ENCODE results near the gene ZNF180.
"Not testable (repeated sequence)": the region's sequence is repeated elsewhere in the genome, so short reads cannot be mapped to it uniquely, and the experiment has no call there.

The ZNF180 gene

DNA sequence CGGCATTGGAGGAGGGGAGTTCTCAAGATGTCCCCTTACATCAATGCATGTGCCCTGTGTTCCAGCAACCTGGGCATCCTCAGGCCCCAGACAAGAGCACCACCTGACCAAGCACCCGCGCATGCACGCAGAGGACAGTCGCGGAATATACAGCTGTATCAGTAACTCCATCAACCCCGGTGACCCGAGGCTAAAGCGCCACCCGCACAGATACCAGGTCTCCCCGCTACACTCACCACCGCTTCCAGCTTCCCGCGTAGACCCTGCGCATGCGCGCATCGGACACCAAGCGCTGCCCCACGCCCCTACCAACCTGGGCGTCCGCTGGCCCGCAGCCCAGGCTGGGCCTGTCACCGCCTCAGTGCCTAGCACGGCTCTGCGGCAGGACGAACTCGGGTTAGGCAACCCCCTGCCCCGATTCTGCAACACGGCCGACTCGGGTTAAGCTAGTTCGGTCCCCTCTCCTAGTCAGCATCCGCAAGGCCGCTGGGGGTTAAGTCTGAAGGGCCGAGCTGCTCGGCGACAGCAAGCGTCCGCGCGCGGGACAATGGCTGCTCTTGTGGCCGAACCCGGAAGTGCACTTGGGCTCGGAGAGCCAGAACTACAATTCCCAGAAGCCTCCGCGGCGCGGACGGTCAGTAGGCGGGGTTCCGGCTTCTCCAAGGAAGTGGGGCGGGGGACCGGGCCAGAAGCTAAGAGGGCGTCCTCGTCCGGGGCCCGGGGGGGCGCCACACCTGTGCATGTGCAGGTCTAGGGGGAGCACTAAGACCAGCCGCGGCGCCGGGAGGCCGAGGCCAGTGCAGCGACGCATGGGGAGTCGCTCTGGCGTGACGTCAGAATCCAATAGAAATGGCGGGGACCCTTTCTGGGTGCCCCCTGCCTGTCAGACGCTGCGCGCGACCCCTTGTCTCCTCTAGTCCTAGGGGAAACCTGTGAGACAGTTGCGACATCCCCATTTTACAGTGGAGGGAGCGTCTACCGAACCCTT, at the start of gene ZNF180:
Gene ZNF180 (minus strand): TSS at position 561 of the 988 bp plus-strand sequence. CDS start 3,188 bp downstream, outside the sequence.
- peak; percentile 94 for DNase-seq (ENCODE audit: low read depth)

DNA sequence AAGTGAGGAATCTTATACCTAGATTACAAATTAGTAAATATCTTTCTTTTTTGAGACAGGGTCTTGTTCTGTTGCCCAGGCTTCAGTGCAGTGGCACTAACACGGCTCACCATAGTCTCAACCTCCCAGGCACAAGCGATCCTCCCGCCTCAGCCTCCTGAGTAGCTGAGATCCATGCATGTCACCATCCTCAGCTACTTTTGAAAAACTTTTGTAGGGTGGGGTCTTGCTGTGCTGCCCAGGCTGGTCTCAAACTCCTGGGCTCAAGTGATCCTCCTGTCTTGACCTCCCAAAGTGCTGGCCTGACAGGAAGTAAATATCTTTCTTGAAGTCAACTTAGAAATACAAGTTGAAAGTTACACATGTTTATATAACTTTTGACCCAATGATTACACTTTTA, 49.2 kb upstream of the ZNF180 start:
- no peak for DNase-seq (ENCODE audit: low read depth)

- peak; percentile 80 for DNase-seq (ENCODE audit: low read depth)
Observed at GRCh38 chr19:44548736-44549135, 48.4 kb upstream of the ZNF180 start.

DNA sequence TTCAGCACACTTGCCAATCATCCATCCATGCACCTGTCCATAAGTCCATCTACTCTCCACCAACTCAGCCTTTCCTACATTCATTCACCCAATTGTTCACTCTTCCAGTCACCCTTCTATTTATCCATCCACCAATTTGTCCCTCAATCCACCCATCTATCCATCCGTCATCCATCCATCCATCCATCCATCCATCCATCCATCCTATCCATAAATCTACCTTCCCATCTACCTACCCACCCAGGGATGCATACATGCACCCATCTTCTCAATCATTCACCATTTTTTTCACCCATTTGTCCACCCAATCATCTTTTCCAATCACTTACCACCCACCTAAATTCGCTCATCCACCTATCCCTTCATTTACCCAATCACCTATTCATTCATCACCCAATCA, 43.7 kb upstream of the ZNF180 start:
- no peak for DNase-seq (ENCODE audit: low read depth)

DNA sequence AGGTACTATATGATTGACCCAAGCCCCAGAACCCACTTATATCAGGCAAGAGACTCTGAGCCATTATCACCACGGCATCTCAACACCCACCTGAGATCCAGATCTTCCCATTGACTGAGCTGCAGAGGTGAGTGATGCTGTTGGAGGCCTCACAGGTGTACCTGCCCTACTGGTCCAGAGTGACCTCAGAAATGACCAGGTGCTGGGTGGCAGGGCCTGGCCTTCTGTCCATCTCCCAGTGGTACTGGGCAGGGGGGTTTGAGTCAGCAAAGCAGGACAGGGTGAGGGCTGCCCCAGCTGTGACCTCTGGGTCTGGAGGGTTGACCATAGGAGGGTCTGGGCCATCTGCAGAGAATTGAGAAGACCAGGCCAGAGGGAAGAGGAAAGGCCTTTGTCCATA, 42.3 kb upstream of the ZNF180 start:
- no peak for DNase-seq (ENCODE audit: low read depth)

GRCh38 chr19:44540736-44541135, 40.4 kb upstream of the ZNF180 start:
- no peak for DNase-seq (ENCODE audit: low read depth)

- no peak for DNase-seq (ENCODE audit: low read depth)
Observed at GRCh38 chr19:44539991-44540390, 39.7 kb upstream of the ZNF180 start.

DNA sequence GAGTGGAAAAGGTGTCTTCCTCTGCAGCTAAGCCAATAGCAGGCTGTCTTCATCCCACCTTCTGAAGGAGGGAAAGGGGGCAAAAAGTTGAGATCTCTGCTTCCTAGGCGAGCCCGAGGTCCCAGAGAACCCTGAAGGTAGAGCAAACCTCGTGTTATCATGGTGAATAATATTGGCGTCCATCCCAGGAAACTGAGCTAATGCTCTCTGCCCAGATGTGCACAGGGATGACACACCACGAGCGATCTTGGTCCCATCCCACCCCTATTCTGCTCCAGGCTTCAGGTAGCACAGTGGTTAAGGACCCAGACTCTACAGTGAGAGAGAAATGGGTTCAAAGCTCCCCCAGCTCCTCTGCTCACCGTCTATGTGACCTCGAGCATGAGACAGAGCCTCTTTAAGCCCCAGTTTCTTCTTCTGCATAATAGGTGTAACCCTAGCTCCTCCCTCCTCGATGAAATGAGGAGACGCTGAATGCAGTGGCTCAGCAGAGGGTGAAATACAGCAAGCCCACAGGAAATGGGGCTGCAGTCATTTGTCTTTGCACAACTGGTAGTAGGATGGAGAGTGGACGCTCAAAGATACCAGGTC, 39.0 kb upstream of the ZNF180 start:
- peak; percentile 27 for DNase-seq (ENCODE audit: low read depth)

- not testable (repeated sequence) for DNase-seq (ENCODE audit: low read depth)
Observed at GRCh38 chr19:44535361-44535760, 35.0 kb upstream of the ZNF180 start.

- DNase-seq (ENCODE audit: low read depth) = no peak
Observed at GRCh38 chr19:44532819-44533218, 32.5 kb upstream of the ZNF180 start.

DNA sequence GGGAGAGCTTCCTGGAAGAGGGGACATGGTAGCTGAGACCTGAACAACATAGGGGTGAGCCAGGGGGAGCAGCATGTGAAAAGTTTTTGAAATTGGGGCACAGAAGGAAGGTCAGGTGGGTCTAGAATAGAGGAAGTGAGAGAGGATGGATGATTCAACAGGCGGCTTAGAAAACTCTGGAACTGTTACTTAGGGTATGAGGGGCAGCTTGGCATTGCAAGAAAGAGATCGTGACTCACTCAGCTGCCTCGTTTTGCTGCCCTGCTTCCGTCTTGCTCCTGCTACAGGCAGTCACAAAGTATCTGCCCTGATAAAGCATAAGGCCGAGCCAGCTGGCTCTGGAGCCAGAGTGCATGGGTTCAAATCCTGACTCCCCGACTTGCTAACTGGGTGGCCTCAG, 30.5 kb upstream of the ZNF180 start:
- DNase-seq (ENCODE audit: low read depth) = peak; percentile 29

GRCh38 chr19:44529536-44529935, 29.2 kb upstream of the ZNF180 start, which contains the start of gene CEACAM20:
Gene CEACAM20, minus strand, starts transcription at chr19:44529675. Its CDS starts 166 bp downstream, at chr19:44529509.
- DNase-seq (ENCODE audit: low read depth) = no peak

DNA sequence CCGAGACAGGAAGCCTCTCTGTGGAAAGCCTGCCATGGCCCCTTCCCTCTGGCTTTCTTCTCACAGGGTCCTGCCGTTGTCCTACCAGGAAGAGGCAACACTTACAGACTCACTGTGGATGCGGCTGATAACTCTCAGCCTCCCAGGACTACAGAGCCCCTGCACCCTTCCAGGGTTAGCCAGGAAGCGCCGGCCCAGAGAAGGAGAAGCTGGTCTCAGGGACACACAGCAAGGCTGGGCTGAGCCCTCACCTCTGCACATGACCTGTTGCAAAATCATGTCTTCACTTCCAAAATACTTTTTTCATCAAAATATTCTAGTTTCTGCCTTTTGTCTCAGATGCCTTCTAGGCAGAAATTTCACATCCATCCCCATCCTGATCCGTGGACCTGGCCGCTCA, 27.2 kb upstream of the ZNF180 start:
- no peak for DNase-seq (ENCODE audit: low read depth)

DNA sequence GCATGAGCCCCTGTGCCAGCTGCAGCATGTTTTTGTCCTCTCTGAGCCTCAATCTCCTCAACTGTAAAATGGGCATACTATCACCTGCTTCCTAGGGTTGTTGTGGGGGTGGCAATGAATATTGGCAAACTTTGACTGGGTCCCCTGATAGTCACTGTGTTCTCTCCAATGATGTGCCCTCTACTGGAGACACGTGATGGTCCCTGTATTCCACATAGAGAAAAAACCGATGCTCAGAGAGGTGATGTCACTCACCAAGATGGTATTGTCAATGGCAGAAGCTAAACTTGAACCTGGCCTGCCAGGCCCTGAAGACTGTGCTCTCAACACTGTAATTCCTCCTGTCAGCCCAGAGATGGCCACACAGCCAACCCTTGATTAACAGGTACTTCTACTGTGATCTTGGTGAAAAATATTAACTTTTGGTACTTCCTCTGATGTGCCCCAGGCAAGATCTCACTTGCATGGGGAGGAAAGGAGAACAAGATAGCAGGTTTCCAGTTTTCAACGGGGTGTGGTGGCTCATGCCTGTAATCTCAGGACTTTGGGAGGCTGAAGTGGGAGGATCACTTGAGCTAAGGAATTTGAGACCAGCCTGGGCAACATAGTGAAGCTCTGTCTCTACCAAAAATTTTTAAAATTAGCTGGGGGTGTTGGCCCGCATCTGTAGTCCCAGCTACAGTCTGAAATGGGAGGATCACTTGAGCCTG, 25.6 kb upstream of the ZNF180 start:
- no peak for DNase-seq (ENCODE audit: low read depth)

DNA sequence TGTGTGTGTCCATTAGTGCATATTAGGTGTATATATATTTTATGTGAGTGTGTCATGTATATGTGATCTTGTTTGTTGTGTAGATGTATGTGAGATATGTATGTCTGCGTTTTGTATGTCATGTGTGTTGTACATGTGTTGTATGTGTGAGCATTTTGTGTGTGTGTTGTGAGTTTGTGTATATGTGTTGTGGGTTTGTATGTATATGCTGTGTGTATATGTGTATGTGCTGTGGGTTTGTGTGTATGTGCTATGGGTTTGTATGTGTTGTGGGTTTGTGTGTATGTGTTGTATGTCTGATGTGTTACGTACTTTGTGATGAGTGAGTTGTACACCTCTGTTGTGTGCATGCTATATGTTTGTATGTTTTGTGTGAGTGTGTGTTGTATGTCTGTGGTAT, 21.0 kb upstream of the ZNF180 start:
- DNase-seq (ENCODE audit: low read depth) = no peak

GRCh38 chr19:44517146-44517545, 16.8 kb upstream of the ZNF180 start:
- peak; percentile 41 for DNase-seq (ENCODE audit: low read depth)

GRCh38 chr19:44515907-44516306, 15.6 kb upstream of the ZNF180 start:
- DNase-seq (ENCODE audit: low read depth) = no peak

DNA sequence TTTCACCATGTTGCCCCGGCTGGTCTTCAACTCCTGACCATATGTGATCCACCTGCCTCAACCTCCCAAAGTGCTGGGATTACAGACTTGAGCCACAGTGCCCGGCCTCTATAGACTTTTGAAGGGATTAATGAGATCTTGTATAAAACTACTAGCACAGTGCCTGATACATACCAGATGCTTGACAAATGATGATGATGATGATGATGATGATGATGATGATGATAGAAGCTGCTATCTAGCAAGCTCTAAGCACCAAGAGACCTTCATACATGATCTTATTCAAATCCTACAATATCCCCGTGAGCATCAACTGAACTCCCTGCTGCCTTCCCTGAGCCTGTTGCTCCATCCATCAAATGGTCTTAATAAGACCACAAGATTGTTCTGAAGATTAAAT, 14.7 kb upstream of the ZNF180 start:
- no peak for DNase-seq (ENCODE audit: low read depth)

DNA sequence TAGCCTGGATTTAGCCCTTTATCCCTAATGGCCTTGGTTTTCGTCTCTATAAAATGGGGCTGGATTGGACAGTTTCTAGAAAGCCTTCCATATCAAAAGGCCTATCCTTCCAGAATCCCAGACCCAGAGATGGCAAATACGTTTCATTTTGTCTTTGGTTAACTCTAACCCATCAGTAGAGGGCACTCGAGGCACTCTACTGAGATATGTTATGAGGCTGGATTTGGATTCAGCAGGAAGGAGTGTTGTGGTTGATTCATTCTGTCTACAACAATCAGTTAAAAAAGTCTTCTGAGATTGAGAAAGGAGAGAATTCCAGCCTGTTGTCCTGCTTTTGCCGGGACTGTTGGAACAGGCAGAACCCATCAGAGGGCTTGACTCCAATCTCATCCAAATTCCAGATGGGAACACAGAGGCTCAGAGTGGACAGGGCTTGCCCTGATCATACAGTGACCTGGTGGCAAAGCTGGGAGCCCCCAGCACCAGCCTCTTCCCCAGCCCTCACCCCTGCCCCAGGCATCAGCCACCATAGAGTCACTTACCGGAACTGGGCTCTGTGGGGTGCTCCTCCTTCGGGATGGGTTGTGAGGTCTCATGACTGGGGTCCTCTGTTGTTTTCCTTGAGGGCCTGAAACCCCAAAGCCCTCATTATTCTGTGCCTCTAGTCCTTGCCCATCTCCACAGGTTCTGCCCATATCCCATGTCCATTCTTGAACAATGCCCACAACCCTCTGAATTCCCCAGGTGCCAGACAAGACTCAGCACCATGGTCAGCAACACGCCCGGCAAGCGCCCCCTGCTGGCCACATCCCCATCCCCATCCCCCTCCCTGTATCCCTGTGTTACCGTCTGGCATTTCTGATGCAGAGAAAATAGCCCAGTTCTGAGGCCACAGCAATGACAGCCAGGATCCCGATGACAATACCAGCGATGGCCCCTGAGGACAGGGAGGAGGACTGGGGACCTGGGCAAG, 12.3 kb upstream of the ZNF180 start:
- DNase-seq (ENCODE audit: low read depth) = peak; percentile 66

DNA sequence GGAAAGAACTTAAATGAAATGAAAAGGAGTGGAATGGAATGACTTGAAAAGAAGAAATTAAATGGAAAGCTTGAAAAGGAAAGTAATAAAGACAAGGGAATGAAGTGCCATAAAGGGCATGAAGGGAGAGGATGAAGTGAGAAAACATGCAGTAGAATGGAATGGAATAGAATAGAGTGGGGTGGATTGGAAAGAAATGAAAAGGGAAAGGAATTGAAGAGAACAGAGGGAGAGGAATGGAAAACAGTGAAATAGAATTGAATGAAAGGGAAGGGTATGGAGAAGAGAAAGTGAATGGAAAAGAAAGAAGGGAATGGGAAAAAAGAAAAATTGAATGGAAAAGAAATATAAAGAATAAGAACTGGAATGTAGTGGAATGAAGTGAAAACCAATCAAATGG, 9.2 kb upstream of the ZNF180 start:
- no peak for DNase-seq (ENCODE audit: low read depth)

DNA sequence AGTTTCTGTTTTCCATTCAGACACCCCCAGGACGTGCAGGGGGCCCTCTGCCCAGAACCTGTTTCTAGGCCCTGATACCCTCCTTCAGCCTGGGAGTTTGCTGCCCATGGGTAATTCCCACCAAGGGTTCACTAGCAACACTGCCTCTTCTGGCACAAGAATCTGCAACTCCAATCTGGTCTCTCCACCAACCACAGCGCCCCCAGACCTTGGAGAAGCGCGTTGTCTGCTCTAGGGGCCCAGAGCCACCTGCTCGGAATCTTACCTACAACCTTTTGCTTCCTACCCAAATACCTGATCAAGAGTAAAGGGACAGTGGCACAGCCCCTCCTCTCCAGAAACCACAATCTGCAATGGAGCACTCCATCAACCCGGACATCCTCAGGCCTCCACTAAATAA, 763 bp downstream of the ZNF180 start:
- DNase-seq (ENCODE audit: low read depth) = peak; percentile 13
